RCC 7860 (cell line): ENCODE results near the gene ACSF3.
"Not testable (repeated sequence)": the region's sequence is repeated elsewhere in the genome, so short reads cannot be mapped to it uniquely, and the experiment has no call there.

Experiments used
- DNase-seq: peaks from one replicate; pipeline ENCODE4 v3.0.0-alpha.2; 2015; ENCODE audit warnings: low spot score
- FAIRE-seq: peaks from 2 replicates; lab custom pipeline; 2012; peaks lifted over from hg19 to GRCh38; lab: Jason Lieb, UNC

ACSF3 gene

GRCh38 chr16:89185887-89186592 lies 92.4 kb downstream of the ACSF3 start:
- not testable (repeated sequence) for DNase-seq, FAIRE-seq

DNA sequence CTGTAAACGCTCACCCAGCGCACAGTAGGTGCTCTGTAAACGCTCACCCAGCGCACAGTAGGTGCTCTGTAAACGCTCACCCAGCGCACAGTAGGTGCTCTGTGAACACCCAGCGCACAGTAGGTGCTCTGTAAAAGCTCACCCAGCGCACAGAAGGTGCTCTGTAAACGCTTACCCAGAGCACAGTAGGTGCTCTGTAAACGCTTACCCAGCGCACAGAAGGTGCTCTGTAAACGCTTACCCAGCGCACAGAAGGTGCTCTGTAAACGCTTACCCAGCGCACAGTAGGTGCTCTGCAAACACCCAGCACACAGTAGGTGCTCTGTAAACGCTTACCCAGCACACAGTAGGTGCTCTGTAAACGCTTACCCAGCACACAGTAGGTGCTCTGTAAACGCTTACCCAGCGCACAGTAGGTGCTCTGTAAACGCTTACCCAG lies 93.0 kb downstream of the ACSF3 start:
- DNase-seq, FAIRE-seq: not testable (repeated sequence)

DNA sequence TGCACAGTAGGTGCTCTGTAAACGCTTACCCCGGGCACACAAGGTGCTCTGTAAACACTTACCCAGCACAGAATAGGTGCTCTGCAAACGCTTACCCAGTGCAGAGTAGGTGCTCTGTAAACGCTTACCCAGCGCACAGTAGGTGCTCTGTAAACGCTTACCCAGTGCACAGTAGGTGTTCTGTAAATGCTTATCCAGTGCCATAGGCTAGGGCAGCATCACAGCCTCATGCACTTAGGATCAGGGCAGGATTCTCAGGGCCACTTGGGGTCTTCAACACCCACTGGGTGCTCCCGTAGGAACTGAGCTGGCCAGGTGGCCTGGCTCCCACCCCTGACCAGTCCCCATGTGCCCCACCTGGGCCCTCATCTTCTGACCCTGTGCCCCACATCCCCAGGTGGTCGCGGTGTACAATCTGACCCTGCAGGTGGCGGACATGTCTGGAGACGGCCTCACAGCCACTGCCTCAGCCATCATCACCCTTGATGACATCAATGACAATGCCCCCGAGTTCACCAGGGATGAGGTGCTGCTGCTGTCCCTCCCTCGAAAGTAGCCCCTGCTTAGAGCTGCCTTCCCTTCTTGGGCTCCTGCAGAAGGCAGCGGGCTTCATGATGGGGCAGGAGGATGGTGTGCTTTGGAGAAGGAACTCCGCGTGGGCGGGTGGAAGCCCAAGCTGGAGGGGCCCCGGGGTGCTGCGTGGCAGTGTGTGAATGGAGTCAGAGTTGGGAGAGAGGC lies 93.5 kb downstream of the ACSF3 start:
- peak; percentile 9 for DNase-seq

GRCh38 chr16:89187770-89188392 lies 94.2 kb downstream of the ACSF3 start:
- no peak for DNase-seq
- FAIRE-seq = no peak

More for the DNA sequence above, 93.5 kb downstream of the ACSF3 start:
- no peak for FAIRE-seq

DNA sequence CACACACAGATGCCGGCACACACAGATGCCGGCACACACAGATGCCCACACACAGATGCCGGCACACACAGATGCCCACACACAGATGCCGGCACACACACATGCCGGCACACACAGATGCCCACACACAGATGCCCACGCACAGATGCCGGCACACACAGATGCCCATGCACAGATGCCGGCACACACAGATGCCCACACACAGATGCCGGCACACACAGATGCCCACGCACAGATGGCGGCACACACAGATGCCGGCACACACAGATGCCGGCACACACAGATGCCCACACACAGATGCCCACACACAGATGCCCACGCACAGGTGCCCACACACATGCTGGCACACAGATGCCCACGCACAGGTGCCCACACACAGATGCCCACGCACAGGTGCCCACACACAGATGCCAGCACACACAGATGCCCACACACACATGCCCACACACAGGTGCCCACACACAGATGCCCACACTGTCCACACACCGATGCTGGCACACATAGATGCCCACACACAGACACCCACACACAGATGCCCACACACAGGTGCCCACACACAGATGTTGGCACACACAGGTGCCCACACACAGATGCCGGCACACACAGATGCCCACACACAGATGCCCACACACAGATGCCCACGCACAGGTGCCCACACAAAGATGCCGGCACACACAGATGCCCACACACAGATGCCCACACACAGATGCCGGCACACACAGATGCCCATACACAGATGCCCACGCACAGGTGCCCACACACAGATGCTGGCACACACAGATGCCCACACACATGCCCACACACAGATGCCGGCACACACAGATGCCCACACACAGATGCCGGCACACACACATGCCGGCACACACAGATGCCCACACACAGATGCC lies 95.1 kb downstream of the ACSF3 start:
- not testable (repeated sequence) for FAIRE-seq

GRCh38 chr16:89189358-89190025 lies 95.8 kb downstream of the ACSF3 start:
- FAIRE-seq = no peak
- no peak for DNase-seq

More for the DNA sequence above, 95.1 kb downstream of the ACSF3 start:
- not testable (repeated sequence) for DNase-seq

DNA sequence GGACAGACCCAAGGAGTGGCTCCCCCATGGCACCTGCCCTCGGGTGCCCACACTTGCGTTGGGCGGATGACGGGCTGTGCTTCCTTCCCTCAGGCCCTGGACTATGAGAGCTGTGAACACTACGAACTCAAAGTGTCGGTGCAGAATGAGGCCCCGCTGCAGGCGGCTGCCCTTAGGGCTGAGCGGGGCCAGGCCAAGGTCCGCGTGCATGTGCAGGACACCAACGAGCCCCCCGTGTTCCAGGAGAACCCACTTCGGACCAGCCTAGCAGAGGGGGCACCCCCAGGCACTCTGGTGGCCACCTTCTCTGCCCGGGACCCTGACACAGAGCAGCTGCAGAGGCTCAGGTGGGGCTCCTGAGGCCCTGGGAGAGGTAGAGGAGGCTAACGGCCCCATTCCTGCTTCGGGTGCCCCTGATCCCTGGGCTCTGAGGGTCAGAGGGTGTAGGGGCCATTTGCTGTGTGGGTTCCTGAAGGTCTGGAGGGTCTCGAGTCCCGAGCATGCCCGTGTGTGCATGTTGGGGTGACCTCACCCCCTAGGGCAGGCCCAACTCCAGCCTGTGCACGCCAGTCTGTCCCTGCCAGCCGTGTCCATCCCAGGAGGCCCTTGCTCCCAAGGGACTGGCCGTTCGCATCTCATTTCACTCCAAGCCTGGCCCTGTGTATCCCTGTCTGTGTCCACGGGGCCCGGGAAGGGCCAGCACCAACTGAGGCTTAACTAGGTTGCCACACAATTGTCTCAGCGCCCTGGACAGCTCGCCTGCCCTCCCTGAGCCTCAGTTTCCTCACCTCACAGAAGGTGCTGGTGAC lies 96.7 kb downstream of the ACSF3 start:
- DNase-seq = no peak
- no peak for FAIRE-seq

DNA sequence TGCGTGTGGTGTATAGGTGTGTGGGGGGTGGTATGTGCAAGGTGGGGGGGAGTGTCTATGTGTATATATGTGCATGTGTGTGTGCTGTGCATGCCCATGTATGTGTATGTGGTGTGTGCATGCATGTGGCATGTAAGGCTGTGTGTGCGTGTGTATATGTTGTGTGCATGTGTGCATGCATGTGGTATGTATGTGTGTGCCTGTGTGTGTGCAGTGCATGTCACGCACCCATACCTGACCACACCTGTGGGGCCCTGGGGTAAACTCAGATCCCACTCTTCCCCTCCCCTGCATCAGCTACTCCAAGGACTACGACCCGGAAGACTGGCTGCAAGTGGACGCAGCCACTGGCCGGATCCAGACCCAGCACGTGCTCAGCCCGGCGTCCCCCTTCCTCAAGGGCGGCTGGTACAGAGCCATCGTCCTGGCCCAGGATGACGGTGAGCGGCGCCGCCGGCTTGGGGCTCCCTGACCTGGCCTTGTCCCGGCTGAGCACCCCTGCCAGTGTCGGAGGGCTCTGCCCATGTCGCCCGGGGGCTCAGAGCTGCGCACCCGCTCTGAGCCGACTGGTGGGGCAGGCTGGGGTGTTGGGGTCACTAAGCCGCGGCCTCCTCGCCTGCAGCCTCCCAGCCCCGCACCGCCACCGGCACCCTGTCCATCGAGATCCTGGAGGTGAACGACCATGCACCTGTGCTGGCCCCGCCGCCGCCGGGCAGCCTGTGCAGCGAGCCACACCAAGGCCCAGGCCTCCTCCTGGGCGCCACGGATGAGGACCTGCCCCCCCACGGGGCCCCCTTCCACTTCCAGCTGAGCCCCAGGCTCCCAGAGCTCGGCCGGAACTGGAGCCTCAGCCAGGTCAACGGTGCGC lies 97.6 kb downstream of the ACSF3 start:
- DNase-seq (no peak), FAIRE-seq (no peak)

DNA sequence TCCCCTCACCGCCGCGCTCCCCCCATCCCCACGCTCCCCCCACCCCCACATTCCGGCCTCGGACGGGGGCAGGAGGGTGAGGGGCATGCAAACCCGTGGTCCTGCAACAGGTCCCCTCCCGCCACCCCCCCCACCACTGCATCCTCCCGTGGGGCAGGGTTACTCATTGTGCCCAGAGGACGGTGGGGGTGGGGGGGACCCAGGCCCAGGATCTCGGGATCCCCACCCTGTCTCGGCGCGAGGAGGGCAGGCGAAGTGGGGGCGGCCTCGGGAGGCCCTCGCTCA lies 98.2 kb downstream of the ACSF3 start:
- DNase-seq (no peak), FAIRE-seq (no peak)

DNA sequence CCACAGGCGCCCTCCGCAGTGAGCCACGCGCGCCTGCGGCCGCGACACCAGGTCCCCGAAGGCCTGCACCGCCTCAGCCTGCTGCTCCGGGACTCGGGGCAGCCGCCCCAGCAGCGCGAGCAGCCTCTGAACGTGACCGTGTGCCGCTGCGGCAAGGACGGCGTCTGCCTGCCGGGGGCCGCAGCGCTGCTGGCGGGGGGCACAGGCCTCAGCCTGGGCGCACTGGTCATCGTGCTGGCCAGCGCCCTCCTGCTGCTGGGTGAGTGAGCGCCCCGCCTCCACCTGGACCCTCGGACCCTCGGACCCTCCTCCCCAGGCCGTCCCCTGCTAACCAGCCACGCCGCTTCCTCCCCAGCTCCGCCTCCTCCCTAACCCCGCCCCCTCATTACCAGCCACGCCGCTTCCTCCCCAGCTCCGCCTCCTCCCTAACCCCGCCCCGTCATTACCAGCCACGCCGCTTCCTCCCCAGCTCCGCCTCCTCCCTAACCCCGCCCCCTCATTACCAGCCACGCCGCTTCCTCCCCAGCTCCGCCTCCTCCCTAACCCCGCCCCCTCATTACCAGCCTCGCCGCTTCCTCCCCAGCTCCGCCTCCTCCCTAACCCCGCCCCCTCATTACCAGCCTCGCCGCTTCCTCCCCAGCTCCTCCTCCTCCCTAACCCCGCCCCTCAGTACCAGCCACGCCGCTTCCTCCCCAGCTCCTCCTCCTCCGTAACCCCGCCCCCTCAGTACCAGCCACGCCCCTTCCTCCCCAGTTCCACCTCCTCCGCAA lies 98.7 kb downstream of the ACSF3 start:
- peak; percentile 8 for FAIRE-seq
- peak; percentile 10 for DNase-seq

DNA sequence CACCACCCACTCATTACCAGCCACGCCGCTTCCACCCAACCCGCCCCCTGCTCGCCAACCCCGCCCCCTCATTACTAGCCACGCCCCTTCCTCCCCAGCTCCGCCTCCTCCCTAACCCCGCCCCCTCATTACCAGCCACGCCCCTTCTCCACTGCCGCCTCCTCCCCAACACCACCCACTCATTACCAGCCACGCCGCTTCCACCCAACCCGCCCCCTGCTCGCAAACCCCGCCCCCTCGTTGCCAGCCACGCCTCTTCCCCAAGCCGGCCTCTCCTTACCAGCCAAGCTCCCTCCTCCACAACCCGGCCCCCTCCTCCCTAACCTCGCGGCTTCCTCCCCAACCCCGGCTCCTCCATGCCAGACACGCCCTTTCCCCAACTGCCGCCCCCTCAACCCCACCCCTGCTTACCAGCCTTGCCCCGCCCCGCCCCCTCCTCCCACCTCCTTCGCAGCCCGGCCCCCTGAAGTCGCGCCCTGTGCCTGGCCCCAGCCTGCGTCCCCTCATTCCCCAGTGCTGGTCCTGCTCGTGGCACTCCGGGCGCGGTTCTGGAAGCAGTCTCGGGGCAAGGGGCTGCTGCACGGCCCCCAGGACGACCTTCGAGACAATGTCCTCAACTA lies 99.4 kb downstream of the ACSF3 start:
- FAIRE-seq (no peak), DNase-seq (no peak)

DNA sequence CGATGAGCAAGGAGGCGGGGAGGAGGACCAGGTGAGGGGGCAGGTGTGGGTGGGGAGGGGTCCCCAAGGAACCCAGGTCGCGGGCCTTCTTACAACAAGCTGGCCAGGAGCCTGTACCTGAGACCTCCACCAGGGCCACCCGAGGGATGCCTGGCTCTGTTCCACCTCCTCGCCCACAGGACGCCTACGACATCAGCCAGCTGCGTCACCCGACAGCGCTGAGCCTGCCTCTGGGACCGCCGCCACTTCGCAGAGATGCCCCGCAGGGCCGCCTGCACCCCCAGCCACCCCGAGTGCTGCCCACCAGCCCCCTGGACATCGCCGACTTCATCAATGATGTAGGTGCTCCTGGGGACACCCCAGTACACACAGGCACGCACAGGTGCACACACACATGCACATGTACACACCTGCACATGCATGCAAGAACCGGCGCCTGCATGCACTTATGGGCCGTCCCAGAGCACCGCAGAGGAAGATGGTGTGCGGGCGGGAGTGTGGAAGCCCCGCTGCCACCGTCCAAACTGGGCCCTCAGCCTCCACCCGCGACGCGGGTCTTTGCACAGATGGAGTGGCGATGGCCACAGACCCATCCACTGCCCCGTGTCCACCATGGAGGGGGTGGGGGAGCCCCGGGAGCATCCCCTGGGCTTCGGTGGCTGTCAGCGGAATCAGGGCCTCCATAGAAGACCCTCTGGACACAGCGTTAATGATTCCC lies 100.1 kb downstream of the ACSF3 start:
- FAIRE-seq (no peak), DNase-seq (no peak)

GRCh38 chr16:89194340-89195311 lies 101.0 kb downstream of the ACSF3 start:
- DNase-seq = no peak
- no peak for FAIRE-seq

DNA sequence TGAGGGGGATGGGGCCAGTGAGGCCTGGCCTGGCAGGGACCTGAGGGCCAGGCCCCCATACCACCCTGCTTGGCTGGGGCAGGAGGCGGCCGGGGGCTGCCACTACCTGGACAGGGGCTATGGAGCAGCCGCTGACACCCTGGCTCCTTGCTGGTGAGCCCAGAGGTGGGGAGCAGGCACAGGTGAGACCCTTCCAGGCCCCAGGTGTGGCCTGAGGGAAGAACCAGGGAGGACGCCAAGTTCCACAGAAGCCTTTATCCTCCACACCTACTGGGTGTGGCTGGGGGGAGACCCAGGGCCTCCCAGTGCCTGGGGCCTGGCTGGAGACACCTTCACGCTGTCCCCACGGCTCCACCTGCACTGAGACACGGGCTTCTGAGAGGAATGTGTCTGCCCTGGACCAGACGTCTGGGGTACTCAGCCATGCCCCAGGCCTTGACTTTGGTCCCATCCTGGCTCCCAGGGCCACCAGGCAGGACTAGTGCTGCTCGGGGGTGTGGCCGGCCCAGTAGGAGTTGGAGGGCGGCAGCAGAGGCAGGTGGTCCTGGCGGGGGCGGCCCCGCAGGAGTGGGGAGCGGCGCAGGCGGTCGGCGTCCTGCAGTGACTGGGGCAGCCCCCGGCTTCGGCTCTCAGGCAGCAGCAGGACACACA lies 102.0 kb downstream of the ACSF3 start:
- DNase-seq (no peak), FAIRE-seq (no peak)

DNA sequence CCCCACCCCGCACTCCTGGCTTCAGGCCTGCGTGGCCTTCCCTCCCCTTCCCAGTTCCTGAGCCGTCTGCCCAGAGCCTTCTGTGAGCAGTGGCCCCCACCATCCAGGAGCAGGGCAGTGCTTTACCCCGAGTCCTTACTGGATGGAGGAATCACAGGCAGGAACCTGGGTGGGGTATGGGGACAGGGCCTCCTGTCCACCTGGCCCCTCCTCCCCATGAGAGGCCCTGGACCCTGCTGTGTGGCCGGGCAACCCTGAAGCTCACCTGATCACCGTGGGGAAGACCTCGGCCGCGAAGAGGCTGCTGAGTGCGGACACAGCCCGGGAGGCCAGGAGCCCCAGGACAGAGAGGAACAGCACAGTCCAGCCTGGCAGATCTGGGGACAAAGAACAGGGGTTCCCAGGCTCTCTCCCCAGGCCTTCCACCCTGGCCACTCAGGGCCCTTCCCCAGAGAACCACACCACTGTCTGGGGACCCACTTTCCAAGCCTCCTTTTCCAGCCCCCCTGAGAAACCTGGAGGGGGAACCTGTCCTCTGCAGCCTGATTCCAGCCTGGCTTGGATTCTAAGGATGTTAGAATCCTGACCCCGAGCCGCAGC lies 103.5 kb downstream of the ACSF3 start:
- FAIRE-seq (no peak), DNase-seq (no peak)
